GM12875 (cell line): ENCODE results near the gene WDHD1.
"Not testable (repeated sequence)": the region's sequence is repeated elsewhere in the genome, so short reads cannot be mapped to it uniquely, and the experiment has no call there.

Experiments
- H3K4me3 ChIP-seq: one replicate; pipeline ENCODE4 v1.5.1; 2011; ENCODE audit warnings: low read depth, low read length, control low read depth
- CTCF ChIP-seq: IDR thresholded peaks from 2 replicates; pipeline ENCODE4 v1.5.1; 2011; ENCODE audit warnings: low read depth, mild to moderate bottlenecking, control low read depth, inconsistent platforms, low read length, moderate library complexity, borderline replicate concordance; ENCODE audit not compliant: insufficient read depth

Gene WDHD1

DNA sequence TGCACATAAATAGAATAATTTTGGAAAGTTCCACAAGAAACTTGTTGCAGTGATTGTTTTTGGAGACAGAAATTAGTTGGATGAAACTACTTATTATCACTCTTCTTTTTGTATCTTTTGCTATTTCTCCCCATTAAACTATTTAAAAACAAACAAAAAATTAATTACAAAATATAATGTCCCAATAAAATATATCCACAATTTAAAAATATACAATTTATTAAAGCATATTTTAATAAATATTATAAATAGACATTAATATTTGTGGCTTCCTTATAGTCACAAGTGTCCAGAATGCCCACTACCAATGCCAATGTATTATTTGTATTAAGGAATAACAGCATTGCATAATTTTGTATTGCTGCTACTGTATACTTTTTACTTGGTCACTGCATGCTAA lies 71.8 kb downstream of the WDHD1 start:
- TF ChIP-seq CTCF: no peak
- no peak overlapping the region for H3K4me3 ChIP-seq

GRCh38 chr14:54953609-54954008 lies 73.3 kb downstream of the WDHD1 start:
- not testable (repeated sequence) for H3K4me3 ChIP-seq

- H3K4me3 ChIP-seq: not testable (repeated sequence)
Observed at GRCh38 chr14:54952803-54953202, 74.1 kb downstream of the WDHD1 start.

GRCh38 chr14:54947230-54947629 lies 79.7 kb downstream of the WDHD1 start:
- no peak for TF ChIP-seq CTCF
- H3K4me3 ChIP-seq: no peak overlapping the region

DNA sequence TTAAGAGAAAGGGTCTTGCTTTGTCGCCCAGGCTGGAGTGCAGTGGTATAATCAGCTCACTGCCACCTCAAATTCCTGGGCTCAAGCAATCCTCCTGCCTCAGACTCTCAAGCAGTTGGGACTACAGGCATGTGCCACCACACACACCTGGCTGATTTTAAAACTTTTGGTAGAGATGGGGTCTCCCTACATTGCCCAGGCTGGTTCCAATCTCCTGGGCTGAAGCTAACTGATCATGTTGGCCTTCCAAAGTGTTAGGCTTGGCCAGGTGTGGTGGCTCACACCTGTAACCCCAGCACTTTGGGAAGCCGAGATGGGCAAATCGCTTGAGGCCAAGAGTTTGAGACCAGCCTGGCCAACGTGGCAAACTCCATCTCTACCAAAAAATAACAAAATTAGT lies 80.4 kb downstream of the WDHD1 start:
- TF ChIP-seq CTCF: no peak
- no peak overlapping the region for H3K4me3 ChIP-seq

GRCh38 chr14:54944737-54945391 lies 82.0 kb downstream of the WDHD1 start:
- no peak for TF ChIP-seq CTCF

GRCh38 chr14:54942913-54943312 lies 84.0 kb downstream of the WDHD1 start:
- no peak for TF ChIP-seq CTCF
- no peak overlapping the region for H3K4me3 ChIP-seq

More at GRCh38 chr14:54944737-54945391, 82.0 kb downstream of the WDHD1 start:
- H3K4me3 ChIP-seq: no peak overlapping the region

DNA sequence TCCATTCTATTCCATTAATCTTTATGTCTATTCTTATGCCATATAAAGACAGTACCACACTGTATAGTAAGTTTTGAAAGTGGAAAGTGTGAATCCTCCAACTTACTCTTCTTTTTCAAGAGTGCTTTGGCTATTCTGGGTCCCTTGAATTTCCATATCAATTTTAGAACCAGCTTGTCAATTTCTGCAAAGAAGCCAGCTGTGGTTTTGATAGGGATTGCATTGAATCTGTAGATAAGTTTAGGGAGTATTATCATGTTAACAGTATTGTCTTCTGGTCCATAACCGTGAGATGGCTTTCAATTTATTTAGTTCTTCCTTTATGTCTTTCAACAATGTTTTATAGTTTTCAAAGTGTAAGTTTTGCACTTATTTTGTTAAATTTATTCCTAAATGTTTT lies 90.1 kb downstream of the WDHD1 start:
- no peak overlapping the region for H3K4me3 ChIP-seq
- no peak for TF ChIP-seq CTCF
